AG10803 (cell line): ENCODE measurements around the gene TNFAIP8.

ENCODE experiments used
- DNase-seq: peaks from one replicate; pipeline ENCODE4 v3.0.0; 2010; ENCODE audit warnings: low read depth
- H3K4me3 ChIP-seq: 2 replicates; pipeline ENCODE4 v1.5.1; 2011; ENCODE audit warnings: mild to moderate bottlenecking, low read length, control low read depth
- CTCF ChIP-seq: conservative IDR thresholded peaks from 2 replicates; pipeline ENCODE4 v1.5.1; 2011; ENCODE audit warnings: mild to moderate bottlenecking, low read length, control low read depth, inconsistent platforms

Gene TNFAIP8

DNA sequence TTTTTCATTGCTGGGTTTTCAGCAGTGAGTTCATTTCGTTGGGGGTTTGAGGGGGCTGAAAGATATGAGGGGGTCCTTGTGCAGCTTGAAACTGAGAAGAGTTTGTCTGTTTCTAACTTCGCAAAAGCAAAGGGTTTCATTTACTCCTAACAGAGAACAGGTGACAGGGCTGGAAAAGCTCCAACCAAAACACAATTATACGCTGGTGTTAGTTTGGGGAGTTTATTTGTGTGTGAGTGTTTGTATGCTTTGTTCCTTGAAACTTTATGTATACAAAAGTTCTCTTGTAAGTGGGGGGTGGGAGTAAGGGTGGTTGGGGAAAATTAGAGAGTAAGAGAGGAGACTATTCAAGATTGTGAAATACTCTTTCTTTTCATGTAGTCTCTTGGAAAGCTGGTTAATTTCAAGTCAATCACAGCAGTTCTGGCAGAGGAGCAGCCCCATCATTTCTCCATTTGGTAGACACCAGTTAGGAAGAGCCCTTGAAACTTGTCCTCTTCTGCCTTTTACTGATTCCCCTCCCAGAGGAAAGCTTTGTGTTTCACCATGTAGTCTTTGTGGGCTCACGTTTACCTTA is 881 bp downstream of the TNFAIP8 start:
- DNase-seq = no peak
- TF ChIP-seq CTCF = no peak
- peak overlapping the region; percentile 77 for H3K4me3 ChIP-seq

DNA sequence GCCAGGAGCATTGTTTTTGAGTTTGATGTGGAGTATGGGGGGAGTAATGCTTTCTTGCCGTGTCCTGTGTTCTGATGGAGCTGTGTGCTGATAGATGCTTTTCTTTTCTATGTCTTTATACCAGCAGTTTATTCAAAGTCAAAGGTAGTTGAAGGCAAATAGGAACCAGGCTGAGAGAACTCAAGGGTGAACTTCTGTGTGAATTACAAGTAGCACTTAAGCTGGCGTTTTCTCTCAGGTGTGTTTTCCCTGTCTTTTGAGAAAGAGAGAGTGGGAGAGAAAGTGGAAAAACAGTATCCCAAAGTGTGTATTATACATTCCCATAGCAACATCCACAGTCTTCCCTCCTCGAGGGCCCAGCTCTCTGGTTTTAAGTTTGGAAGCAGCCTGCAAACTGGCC is 1.5 kb downstream of the TNFAIP8 start:
- no peak for TF ChIP-seq CTCF
- DNase-seq = no peak
- peak overlapping the region; percentile 77 for H3K4me3 ChIP-seq

DNA sequence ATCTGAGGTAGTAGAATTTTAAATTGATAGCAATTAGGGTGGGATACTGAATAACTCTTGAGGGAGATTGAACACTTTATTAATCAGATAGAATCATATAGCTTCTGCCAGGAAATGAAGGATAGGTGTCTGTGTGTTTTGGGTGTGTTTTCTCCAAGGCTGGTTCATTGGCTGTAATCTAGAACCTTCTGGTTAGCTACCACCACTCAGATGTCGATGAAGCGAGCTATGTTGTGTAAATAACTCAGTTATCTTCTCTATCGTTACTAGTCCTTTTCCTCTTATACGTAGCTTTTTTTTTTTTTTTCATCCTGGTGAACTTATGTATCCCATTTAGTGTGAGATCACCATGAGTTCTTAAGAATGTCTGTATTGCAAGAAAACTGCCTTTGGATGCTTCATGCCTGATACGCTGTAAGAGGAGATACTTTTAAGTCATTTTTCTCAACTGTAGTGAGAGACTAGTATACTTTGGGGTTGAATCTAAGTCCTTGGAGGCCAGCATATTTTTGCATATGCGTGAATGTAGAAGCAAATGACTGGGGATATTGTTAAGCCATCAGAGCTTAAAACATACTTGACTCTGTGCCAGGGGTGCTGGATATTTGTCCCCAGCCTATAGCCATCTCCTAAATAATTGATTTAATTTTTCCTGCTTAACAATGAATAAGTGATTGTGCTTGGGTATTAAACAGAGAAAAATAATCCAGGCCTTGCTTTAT is 2.1 kb downstream of the TNFAIP8 start:
- TF ChIP-seq CTCF = no peak
- DNase-seq = no peak
- peak overlapping the region; percentile 77 for H3K4me3 ChIP-seq

DNA sequence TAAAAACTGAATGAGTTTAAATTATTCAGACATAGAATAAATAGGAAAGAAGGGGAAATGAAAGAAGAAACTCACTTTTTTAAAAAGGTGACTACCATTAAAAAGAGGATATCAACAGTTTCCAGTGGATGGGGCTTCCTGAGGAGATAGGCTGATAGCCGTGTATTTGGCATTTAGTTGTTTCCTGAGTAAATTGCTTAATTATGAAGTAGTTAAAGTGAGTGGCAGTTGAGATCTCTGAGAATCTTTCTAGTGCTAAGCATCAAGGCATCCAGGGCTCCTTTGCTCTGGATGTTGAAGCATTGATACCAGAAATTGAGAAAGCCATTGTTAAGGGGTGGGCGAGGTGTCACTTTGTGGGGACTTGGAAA is 2.7 kb downstream of the TNFAIP8 start:
- no peak for DNase-seq
- H3K4me3 ChIP-seq = no peak overlapping the region
- TF ChIP-seq CTCF = no peak

DNA sequence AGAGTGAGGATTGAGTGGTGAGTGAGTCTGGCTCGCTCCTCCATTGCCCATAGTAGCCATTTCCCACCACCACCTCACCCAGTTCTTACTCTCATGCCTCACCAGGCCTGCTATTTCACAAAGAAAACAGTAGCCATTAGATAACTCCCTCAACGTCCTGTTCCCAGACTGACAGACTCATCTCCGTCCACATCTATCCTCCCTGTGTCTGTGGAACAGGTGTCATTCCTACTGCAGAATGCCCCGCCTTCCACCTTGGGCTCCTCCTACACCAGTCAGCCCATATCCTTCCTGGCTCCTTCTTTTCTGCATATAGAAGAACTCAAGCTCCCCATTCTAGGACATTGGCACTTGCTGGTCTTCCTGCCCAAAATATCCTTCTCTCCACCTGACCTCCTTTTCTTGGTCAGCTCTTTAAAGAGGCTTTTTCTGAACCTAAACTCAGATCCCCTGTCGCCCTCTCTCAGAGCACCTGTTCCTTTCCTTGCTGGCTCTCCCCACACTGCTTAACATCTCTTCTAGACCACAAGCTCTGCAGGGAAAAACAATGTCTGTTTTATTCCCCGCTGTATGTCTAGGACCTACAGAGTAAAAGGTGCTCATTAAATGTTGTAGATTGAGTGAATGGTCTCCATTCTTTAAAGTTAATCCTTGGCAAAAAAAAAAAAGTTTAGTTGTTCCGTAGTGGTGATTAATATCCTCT is 3.2 kb downstream of the TNFAIP8 start:
- no peak for TF ChIP-seq CTCF
- DNase-seq = no peak
- no peak overlapping the region for H3K4me3 ChIP-seq

DNA sequence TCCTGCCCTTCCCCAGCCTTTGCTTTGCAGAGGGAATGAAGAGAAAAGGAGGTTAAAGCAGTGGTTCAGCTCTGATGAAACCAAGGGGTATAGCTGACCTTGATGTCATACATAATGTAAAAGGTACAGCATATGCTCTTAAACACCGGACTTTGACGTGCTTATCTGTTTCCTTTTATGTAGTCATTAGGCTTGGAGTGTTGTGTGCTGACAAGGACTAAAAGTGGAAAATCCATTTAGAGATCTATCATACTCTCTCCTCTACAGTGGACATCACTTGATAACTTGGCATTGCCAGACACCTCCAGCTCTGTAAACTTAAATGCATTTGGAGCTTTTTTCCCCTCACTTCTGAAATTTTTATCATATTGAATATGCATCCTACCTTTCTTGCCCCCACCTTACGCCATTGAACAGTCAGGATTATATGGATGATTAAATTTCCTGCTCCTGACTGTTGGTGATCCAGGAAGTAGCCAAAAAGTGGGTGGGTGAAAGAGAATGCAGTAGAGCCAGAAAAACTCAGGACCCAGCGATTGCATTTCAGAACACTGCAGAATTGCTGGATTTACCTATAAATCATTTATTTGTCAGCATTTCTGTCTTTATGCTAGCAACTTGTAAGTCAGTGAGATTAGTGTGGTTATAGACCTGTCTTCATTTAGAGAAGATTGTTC is 4.1 kb downstream of the TNFAIP8 start:
- no peak for DNase-seq
- H3K4me3 ChIP-seq = no peak overlapping the region
- no peak for TF ChIP-seq CTCF
